HG03103 (cell line): Measurements from ENCODE around the gene UBE2E1.

Source experiments
- ATAC-seq: cut with Tn5 transposase; IDR thresholded peaks from one replicate; pipeline ENCODE4 v1.9.1; 2021; ENCODE audit warnings: low read depth; ENCODE audit not compliant: unreplicated experiment

Gene UBE2E1

DNA sequence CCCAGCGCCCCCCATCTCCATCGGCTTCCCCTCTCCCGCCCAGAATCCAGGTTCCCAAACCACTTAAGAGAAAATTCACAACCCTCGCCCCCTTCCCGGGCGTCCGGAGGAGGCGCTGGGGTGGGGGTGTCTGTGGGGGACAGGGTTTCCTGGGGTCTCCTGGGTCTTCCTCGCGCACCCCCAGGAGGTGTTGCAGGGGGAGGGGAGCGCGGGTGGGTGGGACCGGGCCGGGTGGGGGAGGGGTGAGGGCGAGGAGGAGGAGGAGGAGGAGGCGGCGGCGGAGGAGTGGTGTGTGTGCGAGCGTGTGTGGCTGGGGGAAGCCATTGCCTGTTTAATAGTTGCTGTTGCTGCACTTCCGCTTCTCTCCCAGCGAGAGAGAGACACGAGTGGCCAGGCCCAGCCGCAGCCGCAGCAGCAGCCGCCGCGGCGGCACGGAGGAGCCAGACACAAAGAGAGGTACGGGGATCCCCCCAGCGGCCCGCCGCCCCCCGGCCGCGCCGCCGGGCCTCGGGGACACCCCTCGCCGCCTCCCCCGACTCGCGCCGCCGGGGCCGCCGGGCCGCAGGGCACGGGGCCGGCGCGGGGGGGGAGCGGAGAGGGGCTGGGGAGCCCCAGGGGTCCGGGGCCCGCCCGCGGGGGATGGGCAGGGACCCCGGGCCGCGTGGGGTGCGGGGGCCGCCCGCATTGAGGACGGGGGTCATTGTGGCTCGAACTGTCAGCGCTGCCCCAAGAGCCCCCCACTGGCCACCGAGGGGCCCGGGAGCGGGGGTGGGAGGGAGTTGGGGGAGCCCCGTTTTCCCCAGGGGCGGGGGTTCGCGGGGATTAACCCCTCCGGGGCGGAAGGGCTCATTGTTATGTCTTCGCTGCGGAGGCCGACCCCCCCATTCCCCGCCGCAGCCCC, at the start of gene UBE2E1:
Gene UBE2E1, plus strand, starts transcription at position 323 of the 901 bp plus-strand sequence. CDS start 1,315 bp downstream, outside the sequence.
- ATAC-seq, result peak; percentile 59

DNA sequence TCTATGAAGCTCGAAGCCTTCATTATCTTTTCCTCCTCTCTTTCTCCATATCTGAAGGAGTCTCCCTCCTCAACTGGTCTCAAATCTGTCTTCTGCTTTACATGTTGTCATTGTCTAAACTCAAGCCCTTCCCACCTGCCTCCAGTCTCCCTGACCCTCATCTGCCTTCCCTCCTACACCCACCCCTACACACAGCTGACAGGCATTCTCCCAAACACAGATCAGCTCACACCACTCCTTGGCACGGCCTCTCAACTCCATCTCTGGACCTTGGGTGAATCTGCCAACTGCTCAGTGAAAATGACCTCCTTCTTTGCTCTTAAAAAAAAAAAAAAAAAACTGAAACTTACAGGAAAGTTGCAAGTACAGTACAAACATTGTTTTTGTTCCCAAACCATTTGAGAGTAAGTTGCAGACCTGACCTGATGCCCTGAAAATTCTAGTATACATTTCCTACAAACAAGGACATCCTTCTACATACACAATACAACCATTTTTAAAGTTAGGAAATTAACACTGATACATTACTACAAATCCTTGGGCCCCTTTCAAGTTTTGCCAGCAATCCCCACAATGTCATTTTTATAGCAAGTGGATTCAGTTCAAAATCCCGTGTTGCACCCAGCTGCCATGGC, 49.4 kb upstream of the UBE2E1 start:
- ATAC-seq, result no peak

DNA sequence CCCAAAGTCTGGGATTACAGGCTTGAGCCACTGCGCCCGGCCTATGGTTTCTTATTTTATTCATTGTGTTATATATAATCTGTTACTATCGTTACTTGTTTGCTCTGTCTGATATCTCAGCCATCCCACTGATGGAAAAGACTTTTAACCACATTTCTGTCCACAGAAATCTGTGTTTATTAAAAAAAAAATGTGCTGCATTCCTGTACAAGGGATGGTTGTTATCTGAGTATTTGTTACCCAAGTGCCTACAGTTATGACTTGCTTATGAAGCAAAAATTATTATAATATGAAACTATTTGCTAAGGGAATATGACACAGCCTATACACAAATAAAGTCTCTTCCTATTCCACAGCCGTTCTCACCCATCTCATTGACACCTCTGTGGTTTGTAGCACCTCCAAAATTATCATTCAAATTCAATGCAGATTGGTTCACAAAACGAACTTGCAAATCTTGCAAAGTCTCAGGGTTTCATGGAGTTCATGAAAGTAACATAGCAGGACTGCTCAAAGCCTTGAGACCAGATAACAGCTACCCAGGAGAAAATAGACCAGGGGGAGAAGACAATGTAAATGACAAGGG, 47.4 kb upstream of the UBE2E1 start:
- ATAC-seq, result no peak

DNA sequence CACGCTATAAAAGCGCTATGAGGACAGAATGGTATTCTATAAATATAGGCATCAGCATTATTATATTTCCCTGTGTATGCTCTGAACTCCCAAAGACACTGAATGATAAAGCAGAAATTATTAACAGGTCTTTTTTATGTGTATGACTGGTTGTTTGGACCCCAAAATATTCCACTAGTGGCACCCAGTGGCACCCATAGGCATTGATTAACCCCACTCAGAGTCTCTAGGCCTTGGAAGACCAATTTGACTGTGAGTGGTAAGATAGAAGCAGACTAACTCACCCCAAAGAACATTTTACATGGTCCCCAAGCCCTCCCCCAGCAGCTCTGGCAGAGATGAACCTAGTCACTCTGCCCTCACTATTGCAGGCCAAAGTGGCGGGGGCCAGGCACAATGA, 45.4 kb upstream of the UBE2E1 start:
- no peak for ATAC-seq

DNA sequence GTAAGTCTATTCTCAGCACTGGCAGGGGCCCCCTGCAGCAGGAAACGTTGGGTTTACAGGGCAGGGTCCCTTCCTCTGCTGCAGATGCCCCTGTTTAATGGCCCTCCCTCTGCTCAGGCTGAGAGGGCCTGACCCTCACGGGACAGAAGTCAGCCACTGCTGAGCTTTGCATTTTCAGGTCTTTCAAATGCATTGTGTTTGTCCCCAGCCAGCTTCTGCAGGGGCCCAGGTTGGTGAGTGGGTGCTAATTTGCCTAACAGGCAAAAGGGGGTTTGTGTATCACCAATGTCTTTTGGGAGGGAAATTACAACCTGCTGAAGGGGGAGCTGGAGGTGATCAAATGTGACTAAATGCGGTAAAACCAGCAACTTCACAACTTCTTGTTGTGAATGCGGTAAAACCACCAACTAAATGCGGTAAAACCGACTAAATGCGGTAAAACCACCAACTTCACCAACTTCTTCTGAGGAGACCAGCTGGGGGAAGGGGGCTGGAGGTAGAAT, 44.8 kb upstream of the UBE2E1 start:
- ATAC-seq, result peak; percentile 34

DNA sequence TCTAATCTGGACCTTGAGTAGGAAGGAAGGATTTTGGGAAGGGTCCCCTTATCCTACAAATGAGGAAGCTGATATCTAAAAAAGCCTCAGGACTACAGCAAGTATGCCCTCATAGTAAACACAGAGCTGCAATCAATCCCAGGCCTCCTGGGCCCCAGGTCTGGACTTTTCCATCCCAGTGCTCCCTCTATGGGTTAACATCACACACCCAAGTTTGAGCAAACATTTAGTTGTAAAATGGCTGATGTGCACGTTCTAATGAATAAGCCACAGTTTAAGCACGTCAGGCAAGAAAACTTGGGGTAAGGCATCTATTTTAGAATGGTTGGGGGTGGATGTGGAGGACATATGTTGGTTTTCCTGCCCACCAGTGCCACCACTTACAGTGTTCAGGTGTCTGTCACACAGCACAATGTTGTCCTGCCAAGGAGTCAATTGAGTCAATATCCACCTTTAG, 44.3 kb upstream of the UBE2E1 start:
- ATAC-seq, result peak; percentile 22

DNA sequence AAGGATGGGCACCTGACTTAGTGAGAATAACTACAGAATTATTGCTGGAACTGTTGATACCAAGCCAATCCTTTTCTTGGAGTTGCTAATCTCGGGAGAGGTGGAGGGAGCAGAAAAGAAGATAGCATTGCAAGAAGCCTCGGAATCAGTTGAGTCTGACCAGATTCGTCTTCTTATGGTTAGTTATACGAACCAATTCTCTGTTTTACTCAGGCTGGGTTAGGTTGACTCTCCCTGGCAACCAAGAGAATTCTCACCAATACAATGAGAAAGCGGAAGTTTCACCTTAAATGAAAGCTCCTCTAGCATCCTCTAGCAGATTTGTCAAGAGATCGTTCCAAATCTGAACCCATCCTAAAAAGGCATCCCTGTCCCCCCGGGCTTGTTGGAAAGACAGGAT, 43.5 kb upstream of the UBE2E1 start:
- peak; percentile 79 for ATAC-seq

DNA sequence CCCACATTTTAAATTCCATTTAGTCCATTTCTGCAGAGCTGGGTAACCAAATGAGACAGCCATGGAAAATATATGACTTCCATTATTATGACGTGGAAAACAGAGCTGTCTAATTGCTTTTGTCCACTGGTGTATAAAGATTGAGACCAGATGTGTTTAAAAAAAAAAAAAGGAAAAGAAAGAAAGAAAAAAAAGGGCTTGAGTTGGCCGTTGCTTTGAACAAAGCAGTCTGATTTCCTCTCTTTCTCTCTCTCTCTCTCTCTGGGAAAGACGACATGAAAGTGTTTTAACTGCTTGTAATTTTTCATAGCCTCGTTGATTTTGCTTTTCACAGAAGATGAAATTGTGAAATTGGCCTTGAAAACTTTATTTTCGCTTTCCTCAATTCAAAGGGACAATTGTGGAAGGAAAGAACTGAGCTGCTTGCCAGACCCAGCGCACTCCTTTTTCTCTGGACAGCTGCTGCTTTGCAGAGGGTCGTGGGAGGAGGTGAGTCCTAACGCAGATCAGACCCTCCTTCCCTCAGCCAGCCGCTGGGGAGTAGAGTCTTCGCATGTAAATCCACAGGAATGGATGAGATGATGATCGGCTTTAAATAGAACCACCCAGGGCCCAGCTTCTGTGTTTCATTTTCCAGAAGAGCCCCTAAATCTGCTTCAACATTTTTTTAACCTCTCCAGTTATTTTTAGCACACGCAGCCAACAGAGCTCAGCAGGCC, 42.8 kb upstream of the UBE2E1 start:
- ATAC-seq, result no peak

DNA sequence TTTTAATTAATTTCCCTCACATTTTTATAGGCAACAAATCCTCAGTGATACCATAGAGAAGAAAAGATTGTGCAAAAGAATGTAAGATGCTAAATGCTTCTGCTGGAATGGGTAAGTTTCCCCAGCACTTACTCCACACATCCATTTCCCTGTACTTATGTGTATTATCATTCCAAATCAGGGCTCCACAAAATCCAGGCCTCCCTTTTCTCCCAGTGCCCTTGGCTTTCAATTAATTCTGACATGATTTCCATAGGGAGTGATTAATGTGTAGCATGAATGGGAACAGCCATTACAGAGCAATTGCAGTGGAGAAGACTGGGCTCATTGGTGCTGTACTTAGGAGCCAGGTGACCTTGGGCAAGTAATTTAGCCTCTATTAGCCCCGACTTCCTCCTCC, 41.3 kb upstream of the UBE2E1 start:
- no peak for ATAC-seq

DNA sequence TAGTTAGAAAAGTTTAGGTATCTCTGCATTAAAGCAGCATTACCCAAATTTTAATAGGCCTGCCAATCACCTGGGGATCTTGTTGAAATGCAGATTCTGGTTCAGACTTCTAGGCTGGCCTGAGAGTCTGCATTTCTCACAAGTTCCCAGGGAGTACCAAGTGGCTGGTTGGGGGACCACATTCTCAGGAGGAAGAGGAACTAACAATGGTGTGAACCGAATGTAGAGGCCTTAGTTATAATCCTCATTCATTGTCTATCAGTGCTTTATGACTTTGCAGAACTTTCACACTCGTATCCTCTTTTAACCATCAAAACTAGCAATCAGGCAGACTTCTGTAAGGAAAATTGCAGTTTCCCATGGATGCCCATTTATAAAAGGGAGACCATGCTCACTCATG, 38.2 kb upstream of the UBE2E1 start:
- no peak for ATAC-seq

DNA sequence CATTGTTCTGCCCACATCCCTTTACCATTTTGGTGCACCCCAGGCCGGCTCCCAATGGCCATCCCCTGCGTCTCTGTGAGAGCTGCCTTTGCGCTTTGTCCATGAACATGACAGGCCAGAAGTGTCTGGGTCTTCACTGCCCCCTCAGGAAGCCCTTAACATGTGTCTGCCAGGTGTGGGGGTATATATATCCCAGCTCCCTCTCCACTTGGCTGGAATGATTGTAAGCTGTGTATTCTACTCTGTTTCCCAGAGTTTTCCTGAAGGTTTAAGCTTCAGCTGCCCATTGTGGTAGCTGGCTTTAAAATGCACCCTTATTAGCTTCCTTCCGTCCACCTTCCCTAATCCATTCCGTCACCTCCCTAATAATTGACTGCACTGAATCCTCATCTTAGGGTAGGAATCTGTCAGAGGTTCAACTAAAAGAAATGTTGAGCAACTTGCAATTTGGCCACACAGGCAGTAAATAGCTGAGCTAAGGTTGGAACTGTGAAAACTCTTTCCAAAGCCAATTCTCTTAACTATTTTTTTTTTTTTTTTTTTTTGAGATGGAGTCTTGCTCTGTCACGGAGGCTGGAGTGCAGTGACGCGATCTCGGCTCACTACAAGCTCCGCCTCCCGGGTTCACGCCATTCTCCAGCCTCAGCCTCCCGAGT, 30.4 kb upstream of the UBE2E1 start:
- ATAC-seq, result no peak

DNA sequence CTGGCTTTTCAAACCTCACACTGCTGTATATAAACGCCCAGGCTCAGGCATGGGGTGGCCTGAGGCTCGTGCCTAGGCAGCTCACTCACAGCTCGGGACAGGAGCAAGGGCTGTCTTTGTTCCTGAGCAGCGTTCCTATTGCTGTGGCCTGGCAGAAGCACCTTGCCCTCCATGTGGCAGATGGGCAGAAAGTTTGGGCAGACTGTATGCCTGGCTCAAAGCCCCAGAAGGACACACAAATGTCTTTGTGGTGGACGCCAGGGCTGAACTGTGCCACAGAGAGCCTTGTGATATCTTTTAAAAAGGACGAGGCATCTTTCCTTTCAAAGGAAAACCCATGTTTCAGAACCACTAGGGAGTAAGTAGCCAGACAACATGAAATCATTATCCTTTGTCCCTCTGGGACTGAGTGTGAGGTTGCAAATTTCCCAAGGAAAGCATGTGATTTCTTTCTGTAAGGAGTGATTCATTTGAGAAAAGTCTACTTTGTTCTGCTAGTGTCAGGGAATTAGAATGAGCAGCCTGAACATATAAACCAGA, 29.3 kb upstream of the UBE2E1 start:
- no peak for ATAC-seq

DNA sequence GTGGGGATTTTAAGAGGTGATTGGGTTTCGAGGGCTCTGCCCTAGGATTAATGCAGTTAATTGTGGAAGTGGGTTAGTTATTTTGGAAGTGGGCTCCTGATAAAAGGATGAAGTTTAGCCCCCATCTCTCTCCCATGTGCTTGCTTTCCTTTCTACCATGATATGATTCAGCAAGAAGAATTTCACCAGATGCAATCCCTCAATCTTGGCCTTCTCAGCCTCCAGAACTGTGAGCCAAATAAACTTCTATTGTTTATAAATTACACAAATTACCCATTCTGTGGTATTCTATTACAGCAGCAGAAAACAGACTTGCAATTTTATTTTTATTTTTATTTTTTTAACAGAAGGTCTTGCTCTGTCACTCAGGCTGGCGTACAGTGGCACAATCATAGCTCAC, 27.3 kb upstream of the UBE2E1 start:
- no peak for ATAC-seq

DNA sequence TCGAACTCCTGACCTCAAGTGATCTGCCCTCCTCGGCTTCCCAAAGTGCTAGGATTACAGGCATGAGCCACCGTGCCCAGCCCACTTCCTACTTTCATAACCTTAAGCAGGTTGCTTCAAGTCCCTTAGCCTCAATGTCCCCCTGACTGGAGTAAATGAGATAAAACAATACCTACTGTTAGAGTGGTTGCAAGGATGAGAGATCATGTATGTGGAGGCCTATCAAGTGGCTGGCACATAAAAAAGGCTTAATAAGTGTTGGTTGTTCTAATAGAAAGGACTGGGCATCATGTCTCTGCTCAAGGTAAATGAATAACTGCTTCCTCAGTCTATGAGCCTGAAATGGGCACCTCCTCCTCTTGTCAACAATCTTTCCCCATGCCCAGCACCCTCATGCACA, 25.9 kb upstream of the UBE2E1 start:
- no peak for ATAC-seq

DNA sequence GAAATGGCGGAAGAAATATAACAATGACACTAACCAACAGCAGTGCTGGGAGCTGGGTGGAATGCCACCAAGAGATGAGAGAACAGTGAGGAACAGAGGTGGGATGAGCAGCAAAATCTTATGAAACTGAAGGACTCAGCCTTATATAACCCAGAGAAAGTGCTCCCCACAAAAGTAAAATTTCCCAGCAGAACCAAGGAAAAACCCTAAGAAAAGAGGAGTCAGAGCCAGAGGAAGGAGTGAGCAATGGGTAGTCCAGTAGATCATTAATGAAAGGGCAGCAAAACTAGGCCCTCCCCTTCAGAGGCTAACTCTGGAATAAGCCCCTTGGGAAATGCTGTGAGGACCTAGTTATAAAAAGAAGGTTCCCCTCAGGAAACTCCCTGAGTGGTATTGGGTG, 24.7 kb upstream of the UBE2E1 start:
- no peak for ATAC-seq

DNA sequence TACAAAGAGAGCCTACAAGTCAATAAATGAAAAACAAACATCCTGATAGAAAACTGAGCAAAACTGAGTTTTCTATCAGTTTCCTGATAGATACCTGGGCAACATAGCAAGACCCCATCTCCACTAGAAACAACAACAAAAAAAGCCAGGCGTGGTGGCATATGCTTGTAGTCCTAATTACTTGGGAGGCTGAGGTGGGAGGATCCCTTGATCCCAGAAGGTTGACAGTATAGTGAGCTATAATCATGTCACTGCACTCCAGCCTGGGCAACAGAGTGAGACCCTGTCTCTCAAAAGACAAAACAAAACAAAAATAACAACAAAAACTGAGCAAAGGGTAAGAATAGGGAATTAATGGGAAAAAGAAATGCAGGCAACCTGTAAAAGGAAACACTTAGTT, 23.9 kb upstream of the UBE2E1 start:
- ATAC-seq, result no peak

DNA sequence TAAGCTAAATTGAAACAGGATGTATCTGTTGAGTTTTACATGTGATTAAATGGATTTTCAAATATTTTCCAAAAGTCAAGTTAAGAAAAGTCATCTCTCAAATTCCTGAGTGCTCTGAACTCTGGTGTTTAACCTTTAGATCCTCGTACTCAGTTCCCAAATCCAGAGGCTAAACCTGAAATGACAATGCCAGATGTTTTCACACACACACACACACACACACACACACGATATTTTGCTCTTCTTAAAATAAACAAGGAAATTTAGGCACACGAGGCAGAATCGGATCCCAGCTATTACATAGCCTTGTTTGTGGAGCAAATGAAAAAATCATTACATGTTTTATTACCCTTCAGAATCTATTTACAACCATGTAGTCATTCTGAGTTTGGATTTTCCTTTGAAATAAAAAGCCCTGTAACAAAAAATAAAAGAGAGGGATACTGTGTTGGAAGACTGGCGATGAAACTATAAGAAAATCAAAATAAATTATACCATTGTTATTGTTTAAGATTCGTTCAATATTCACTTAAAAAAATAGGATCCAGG, 20.6 kb upstream of the UBE2E1 start:
- no peak for ATAC-seq

DNA sequence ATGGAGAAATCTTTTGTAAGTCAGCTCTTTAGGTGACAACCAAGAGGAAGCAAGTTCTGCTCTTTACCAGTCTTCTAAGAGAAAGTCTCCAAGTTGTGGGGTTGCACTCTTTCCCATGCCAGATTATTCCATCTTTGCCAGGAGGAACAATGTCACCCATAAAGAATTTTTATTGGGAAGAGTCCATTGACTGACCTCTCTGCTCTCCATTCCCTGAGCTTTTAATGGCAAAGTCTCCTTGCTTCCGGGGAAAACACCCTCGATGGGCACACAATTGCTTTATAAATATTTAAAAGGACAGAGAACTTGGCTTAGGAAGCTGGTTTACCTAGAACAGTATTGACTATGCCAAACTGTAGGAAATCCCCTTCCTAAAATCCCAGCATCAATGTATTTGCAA, 19.9 kb upstream of the UBE2E1 start:
- no peak for ATAC-seq

DNA sequence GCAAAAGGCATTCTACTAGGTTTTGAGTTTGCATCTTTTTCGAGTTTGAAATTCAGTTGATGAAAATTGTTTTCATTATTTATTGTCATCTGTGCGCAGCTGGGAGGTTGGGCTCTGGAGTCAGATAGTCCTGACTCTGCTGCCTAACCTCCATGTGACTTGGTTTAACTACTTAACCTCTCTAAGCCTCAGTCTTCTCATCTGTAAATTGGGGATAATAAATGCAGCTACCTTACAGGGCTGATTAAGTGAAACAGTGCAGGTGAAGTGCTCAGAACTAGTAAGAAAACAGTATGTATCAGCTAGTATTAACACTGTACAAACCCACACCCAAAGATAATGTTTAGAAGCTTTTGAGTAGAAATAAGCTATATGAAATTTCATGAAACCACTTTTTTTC, 14.1 kb upstream of the UBE2E1 start:
- no peak for ATAC-seq
